ENCODE results near the gene CCNF.
"Not testable (repeated sequence)": the region's sequence is repeated elsewhere in the genome, so short reads cannot be mapped to it uniquely, and the experiment has no call there.

Gene CCNF

DNA sequence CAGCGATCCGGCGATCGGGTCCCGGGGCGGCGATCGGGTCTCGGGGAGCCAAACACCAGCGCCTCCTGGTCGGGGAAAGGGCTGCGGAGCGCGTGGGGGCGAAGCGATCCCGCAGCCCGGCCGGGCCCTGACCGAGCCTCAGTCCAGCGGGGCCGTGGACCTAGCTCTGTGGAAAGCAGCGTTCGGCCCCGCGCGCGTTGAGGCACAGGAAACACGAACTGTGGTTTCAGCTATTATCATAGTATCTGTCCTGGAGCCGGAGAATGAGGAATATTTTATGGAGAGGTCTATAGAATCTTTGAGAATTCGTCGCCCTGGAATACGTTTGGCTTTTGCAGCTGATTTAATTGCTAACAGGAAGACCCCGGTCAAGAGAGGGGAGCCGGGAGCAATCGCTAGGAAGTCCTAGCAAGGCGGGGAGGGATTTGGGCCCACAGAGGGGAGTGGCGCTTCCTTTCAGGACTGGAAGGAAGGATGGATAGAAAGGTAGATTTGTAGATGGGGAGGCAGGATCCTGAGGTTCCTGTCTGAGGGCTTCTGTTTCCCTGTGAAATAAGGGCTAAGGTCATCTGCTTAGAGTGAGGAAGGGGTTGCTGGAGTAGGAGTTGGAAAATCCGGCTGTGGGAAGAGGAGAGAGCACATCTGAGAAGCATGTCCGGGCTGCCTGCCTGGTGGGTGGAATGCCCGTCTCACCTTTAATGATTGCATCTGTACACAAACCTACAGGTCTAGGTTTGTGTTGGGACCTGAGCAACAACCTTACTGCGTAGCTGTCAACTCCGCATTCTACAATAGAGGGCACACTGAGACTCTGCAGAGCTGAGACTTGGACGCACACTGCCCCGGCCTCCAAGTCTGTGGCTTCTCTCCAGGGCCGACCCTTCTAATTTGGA is 770 bp downstream of the CCNF start:
- Mint-ChIP-seq H3K4me3 (peak overlapping the region; percentile 84 to 91 (median 90)), H3K27me3 (ENCODE audit: low read depth) (no peaks in the 10 kb centered on the region), H3K9me3 (no peaks in the 10 kb centered on the region), H3K27ac (peak overlapping the region in 2 of 3 experiments; percentile 5 to 39), H3K4me1 (peaks cover 18% of the 10 kb centered on the region), H3K36me3 (ENCODE audit: low read depth) (peaks cover 19% of the 10 kb centered on the region)
- TF ChIP-seq CTCF (IDR thresholded peaks at IDR 0.05; ENCODE audit: unreplicated experiment in 3 of 3), result peak in 1 of 3 experiments; percentile 29

GRCh38 chr16:2432286-2432685 is 3.0 kb downstream of the CCNF start:
- peak overlapping the region in 2 of 3 experiments; percentile 19 to 27 for H3K4me3 Mint-ChIP-seq
- H3K9me3 Mint-ChIP-seq, result no peaks in the 10 kb centered on the region
- H3K27ac Mint-ChIP-seq, result no peak overlapping the region
- peaks cover 18% of the 10 kb centered on the region for H3K4me1 Mint-ChIP-seq
- no peak for TF ChIP-seq CTCF (IDR thresholded peaks at IDR 0.05; ENCODE audit: unreplicated experiment in 3 of 3)
- H3K27me3 Mint-ChIP-seq (ENCODE audit: low read depth), result no peaks in the 10 kb centered on the region
- peaks cover 35% of the 10 kb centered on the region for H3K36me3 Mint-ChIP-seq (ENCODE audit: low read depth)

DNA sequence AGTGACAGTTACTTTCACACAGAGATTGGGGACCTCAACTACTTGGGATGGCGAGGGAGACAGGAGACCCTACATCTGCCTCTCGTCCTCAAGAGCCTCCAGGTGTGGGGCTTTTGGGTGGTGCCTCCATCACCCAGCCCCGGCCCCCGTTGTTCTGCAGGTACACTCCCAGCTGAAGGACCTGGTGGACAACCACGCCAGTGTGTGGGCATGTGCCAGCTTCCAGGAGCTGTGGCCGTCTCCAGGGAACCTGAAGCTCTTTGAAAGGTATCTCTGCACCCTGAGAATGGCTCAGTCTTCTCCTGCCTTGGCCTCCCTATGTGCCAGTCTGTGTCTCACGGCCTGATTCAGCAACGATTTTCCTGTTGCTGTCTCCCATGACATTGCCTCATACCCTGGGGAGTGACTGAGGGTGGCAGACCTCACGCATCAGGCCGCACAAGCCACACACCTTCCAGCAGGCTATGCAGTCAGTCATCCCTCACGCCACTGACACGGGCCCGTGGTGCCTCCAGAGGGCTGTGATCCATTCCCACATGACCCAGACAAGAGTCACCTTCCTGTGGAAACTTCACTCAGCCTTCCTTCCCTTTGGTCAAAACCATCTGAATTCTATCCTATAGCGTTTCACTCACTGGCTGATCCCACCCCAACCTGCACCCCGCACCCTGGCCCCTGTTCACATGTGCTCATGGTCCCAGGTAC is 3.7 kb downstream of the CCNF start:
- Mint-ChIP-seq H3K27ac (no peak overlapping the region), H3K27me3 (ENCODE audit: low read depth) (no peaks in the 10 kb centered on the region), H3K4me3 (peak overlapping the region in 2 of 3 experiments; percentile 19 to 27), H3K4me1 (peaks cover 14% of the 10 kb centered on the region), H3K9me3 (no peaks in the 10 kb centered on the region), H3K36me3 (ENCODE audit: low read depth) (peaks cover 40% of the 10 kb centered on the region)
- no peak for TF ChIP-seq CTCF (IDR thresholded peaks at IDR 0.05; ENCODE audit: unreplicated experiment in 3 of 3)

DNA sequence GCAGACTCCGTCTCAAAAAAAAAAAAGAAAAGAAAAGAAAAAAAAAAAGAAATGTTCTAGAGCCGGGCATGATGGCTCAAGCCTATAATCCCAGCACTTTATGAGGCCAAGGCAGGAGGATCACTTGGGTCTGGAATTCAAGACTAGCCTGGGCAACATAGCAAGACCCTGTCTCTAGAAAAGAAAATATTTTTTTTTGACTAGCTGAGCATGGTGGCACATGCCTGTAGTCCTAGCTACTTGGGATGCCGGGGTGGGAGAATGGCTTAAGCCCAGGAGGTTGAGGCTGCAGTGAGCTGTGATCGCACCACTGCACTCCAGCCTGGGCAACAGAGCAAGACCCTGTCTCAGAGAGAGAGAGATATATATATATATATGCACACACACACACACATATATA is 6.0 kb downstream of the CCNF start:
- not testable (repeated sequence) for H3K9me3 Mint-ChIP-seq; H3K4me3 Mint-ChIP-seq; H3K27me3 Mint-ChIP-seq (ENCODE audit: low read depth); H3K4me1 Mint-ChIP-seq; H3K27ac Mint-ChIP-seq
- H3K36me3 Mint-ChIP-seq (ENCODE audit: low read depth), result peaks cover 60% of the 10 kb centered on the region

- Mint-ChIP-seq H3K9me3 (no peaks in the 10 kb centered on the region), H3K4me1 (no peaks in the 10 kb centered on the region), H3K36me3 (ENCODE audit: low read depth) (peaks cover 67% of the 10 kb centered on the region), H3K27me3 (ENCODE audit: low read depth) (no peaks in the 10 kb centered on the region), H3K27ac (no peak overlapping the region), H3K4me3 (no peak overlapping the region)
- TF ChIP-seq CTCF (IDR thresholded peaks at IDR 0.05; ENCODE audit: unreplicated experiment in 3 of 3), result no peak
Measured at GRCh38 chr16:2436110-2436509, 6.9 kb downstream of the CCNF start.

- no peak overlapping the region for H3K27ac Mint-ChIP-seq
- H3K4me1 Mint-ChIP-seq, result no peaks in the 10 kb centered on the region
- no peak overlapping the region for H3K4me3 Mint-ChIP-seq
- no peaks in the 10 kb centered on the region for H3K9me3 Mint-ChIP-seq
- no peak for TF ChIP-seq CTCF (IDR thresholded peaks at IDR 0.05; ENCODE audit: unreplicated experiment in 3 of 3)
- peaks cover 69% of the 10 kb centered on the region for H3K36me3 Mint-ChIP-seq (ENCODE audit: low read depth)
- H3K27me3 Mint-ChIP-seq (ENCODE audit: low read depth), result no peaks in the 10 kb centered on the region
Measured at GRCh38 chr16:2437032-2437790, 8.0 kb downstream of the CCNF start.

Data from nephron (organoid).